IPS-NIHi7 (cell line): ENCODE data around the gene WWC1.

Experiments used
- DNase-seq: peaks from one replicate; pipeline ENCODE4 v3.0.0; 2012; ENCODE audit warnings: mixed read lengths; ENCODE audit errors: extremely low spot score

Gene WWC1

DNA sequence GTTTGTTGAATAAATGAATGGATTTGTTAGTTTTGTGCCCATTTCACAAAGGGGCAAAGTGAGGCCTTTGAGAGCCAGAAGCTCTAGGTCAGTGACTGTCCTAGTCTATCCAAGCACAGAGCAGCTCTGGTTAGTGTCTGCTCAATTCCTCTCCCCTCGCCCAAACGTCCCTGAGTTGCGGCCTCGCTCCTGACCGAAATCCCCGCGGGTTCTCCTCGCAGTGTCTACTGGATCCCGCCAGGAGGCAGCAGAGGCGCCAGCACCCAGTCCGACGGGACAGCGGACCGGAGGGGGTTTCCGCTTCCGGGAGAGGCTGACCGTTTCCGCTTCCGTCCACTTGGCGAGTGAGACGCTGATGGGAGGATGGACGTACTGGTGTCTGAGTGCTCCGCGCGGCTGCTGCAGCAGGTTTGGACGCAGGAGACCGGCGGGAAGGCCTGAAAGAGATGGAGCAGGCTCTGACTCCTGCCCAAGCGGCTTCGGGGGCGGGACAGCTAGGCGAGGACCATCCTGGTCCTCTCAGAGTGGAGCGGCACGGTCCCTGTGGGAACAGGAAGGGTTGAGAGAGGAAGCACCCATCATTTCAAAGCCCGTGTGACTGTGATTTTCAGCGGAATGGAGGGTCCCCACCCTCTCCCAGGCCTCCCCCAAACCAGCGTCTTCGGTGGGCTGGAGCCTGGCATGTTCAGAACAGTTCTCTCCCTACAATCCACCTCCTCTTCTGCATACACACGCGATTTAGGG, 194.9 kb downstream of the WWC1 start, which contains the start of gene RARS1:
RARS1 (plus strand) TSS at position 336 of the 744 bp plus-strand sequence; CDS start at position 364, 28 bp downstream.
- peak; percentile 98 for DNase-seq

- DNase-seq = no peak
Measured at GRCh38 chr5:168489059-168489458, 197.6 kb downstream of the WWC1 start.

DNA sequence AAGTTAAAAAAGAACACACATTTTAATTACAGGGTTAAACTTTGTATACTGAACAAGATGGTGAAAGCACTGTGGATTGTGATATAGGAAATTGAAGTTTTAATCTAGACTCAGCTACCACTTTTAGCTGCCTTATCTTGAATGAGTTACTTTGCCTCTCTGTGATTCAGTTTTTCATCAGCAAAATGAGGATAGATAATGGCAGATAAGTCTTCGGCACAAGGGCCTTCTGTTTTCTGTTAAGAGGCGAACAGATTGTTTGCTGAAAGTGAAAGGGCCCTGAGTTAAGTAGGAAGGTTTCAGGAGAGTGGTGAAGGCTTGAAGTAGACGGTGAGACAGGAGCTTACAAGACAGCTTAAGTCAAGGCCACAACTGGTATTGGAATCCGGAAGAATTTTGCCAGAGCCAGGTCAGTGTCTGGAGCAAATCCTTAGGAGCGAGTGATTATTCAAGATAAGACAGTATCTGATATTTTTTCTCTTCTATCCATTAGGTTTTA, 202.7 kb downstream of the WWC1 start:
- no peak for DNase-seq

- no peak for DNase-seq
Measured at GRCh38 chr5:168502563-168503237, 211.3 kb downstream of the WWC1 start.

GRCh38 chr5:168513861-168514428, 222.5 kb downstream of the WWC1 start:
- DNase-seq = no peak
